DMS 273 (cell line): ENCODE data around the gene ICA1L.

ENCODE experiments used
- DNase-seq: peaks from one replicate; lab custom pipeline; 2025; ENCODE audit not compliant: unreplicated experiment; lab: John Stamatoyannopoulos, UW

ICA1L gene

DNA sequence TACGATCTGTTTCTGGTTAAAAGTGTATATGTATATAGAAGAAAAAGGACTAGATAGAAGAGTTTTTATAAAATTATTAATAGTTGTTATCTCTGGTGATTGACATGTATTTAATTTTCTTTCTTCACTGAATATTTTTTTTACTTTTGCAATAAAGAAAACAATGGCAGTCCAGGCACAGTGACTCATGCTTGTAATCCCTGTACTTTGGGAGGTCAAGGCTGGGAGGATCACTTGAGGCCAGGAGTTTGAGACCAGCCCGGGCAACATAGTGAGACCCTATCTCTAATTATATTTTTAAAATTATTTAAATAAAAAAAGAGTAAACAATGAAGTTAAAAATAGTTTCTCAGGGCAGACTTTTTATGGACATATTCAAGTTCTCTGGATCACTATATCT, 122.1 kb downstream of the ICA1L start:
- no peak for DNase-seq

DNA sequence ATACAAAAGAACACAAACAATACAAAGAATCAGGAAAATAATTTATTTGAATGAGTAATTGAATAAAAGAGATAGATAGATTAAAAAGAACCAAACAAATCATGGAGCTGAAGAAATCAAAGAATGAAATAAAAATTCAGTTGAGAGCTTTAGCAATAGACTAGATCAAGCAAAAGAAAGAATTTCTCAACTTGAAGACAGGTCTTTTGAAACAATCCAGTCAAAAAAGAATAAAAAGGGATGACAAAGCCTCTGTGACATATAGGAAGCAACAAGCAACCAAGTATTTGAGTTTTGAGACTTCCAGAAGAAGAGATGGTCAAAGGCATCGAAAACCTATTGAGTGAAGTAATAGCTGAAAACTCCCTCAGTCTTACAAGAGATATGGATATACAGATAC, 128.0 kb downstream of the ICA1L start:
- DNase-seq: no peak

DNA sequence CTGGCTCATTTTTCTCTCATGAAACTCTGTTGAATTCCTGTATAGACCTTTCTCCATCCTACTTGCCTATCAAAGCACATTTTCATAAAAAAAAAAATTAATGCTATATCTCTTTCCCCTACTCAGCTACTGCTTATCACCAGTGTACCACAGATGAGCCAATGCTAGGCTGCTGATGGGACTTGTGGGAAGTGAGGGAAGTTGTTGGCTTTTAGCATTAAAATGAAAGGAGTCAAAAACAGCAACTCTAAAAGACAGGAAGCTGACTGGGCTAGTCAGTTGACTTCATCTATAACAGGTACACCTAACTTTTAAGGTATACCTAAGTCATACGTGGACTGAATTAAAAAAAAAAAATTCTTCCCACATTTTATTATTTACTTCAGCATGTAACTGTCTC, 134.7 kb downstream of the ICA1L start:
- DNase-seq: no peak

DNA sequence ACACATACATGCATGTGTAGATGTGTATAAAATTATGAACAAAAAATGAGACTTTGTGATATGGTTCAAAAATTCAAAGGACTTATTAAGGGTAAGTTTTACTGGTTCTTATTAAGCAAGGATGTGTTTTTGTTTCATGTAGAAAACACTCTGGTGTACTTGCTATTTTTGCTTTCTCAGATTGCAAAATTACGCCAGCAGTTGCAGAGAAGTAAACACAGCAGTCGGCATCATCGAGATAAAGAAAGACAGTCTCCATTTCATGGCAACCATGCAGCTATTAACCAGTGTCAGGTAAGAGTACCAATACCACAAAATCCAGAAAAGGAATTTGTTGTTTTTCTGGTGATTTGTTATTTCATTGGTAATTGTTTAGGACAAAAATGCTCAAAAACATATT, 145.5 kb downstream of the ICA1L start:
- no peak for DNase-seq

DNA sequence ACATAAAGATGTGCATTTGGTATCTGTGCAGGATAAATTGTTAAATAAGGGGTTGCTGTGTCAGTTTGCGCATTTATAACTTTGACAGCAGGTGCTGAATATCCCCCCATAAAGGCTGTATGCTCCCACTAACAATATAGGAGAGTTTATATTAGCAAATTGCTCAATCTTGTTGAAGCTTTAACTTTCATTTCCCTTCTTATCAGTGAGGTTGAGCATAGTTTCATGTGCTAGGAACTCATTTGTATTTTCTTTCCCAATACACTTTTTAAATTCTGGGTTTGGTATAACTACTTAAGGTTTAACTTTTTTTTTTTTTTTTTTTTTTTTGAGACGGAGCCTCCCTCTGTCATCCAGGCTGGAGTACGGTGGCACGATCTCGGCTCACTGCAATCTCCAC, 147.8 kb downstream of the ICA1L start:
- no peak for DNase-seq
